ENCODE results near the gene TOP3A. TPM values are rescaled to one million over a fixed set of nuclear protein-coding genes. Genes with fewer than 3 reads are reported as not detected.

Gene TOP3A
- total RNA-seq, 1 experiment from 2014 or later = 52.2 TPM

GRCh38 chr17:18261659-18262058, 53.1 kb downstream of the TOP3A start:
- Histone ChIP-seq H2AFZ (no peak overlapping the region), H3K9me3 (ENCODE audit: insufficient read depth, low read depth) (no peaks in the 10 kb centered on the region), H3K79me2 (ENCODE audit: low read depth) (peaks cover 40% of the 10 kb centered on the region), H3K27ac (peak overlapping the region; percentile 96), H3K27me3 (ENCODE audit: insufficient read depth, low read depth) (no peaks in the 10 kb centered on the region), H3F3A (ENCODE audit: insufficient read depth, low read depth) (peaks cover 48% of the 10 kb centered on the region), H3K9me2 (ENCODE audit: insufficient read depth) (no peaks in the 10 kb centered on the region), H3K4me1 (replicated peaks; ENCODE audit: insufficient read depth) (peaks cover 32% of the 10 kb centered on the region), H3K4me3 (peak overlapping the region; percentile 84), H3K4me2 (peak overlapping the region; percentile 98), H3K36me3 (ENCODE audit: low read depth) (no peaks in the 10 kb centered on the region), H4K20me1 (ENCODE audit: insufficient read depth) (peaks cover 20% of the 10 kb centered on the region)
- ChIA-PET POLR2A (ENCODE audit: unreplicated experiment) (interaction anchor here (0.6 to 1.0 kb wide), 3 partner anchors 14 to 423 kb away, joined by 3 to 9 read pairs (median 4); no protein-coding TSS in a partner anchor), CTCF (no interaction called here)
- TF ChIP-seq CTCF (conservative IDR thresholded peaks at IDR 0.05) (no peak), EZH2 (IDR thresholded peaks at IDR 0.05; ENCODE audit: low read depth) (no peak)
- BruUV-seq (replicated peaks) = no TSS peak
- DNase-seq = no peak
- intact Hi-C loops (cut with micrococcal nuclease; ENCODE audit: unreplicated experiment) = no loop called here

- peak overlapping the region; percentile 98 for H3K4me2 ChIP-seq
- intact Hi-C loops (cut with micrococcal nuclease; ENCODE audit: unreplicated experiment) = no loop called here
- H3K27ac ChIP-seq = peak overlapping the region; percentile 96
- peak overlapping the region; percentile 74 for H2AFZ ChIP-seq
- peaks cover 45% of the 10 kb centered on the region for H3K79me2 ChIP-seq (ENCODE audit: low read depth)
- peaks cover 21% of the 10 kb centered on the region for H4K20me1 ChIP-seq (ENCODE audit: insufficient read depth)
- peak; percentile 93 to 94 for DNase-seq
- H3K9me3 ChIP-seq (ENCODE audit: insufficient read depth, low read depth) = no peaks in the 10 kb centered on the region
- TF ChIP-seq EZH2 (IDR thresholded peaks at IDR 0.05; ENCODE audit: low read depth) (no peak), CTCF (conservative IDR thresholded peaks at IDR 0.05) (no peak)
- no peaks in the 10 kb centered on the region for H3K9me2 ChIP-seq (ENCODE audit: insufficient read depth)
- H3F3A ChIP-seq (ENCODE audit: insufficient read depth, low read depth) = peaks cover 51% of the 10 kb centered on the region
- H3K4me1 ChIP-seq (replicated peaks; ENCODE audit: insufficient read depth) = peaks cover 37% of the 10 kb centered on the region
- ChIA-PET POLR2A (ENCODE audit: unreplicated experiment) (interaction anchor here (0.6 to 1.0 kb wide), 4 partner anchors 20 to 423 kb away, joined by 3 to 14 read pairs (median 6); no protein-coding TSS in a partner anchor), CTCF (no interaction called here)
- H3K4me3 ChIP-seq = peak overlapping the region; percentile 84
- no peaks in the 10 kb centered on the region for H3K27me3 ChIP-seq (ENCODE audit: insufficient read depth, low read depth)
- TSS peak; percentile 27 for BruUV-seq (replicated peaks)
- H3K36me3 ChIP-seq (ENCODE audit: low read depth) = 0 out of 2 replicates have a peak, but pooled peaks cover 3% of the 10 kb centered on the region
These were observed 53.7 kb downstream of the TOP3A start for GRCh38 chr17:18261146-18261515.

GRCh38 chr17:18260332-18261145, 54.3 kb downstream of the TOP3A start, which contains the start of gene MIEF2:
Gene MIEF2 (plus strand): TSS chr17:18260662. CDS start chr17:18262721, 2,059 bp downstream.
- no peak for TF ChIP-seq CTCF (conservative IDR thresholded peaks at IDR 0.05)
- no peak for TF ChIP-seq EZH2 (IDR thresholded peaks at IDR 0.05; ENCODE audit: low read depth)
- Histone ChIP-seq H2AFZ (peak within 1 kb of the TSS; percentile 74), H3K79me2 (ENCODE audit: low read depth) (peaks cover 51% of the 10 kb centered on the region), H3K9me3 (ENCODE audit: insufficient read depth, low read depth) (no peaks in the 10 kb centered on the region), H4K20me1 (ENCODE audit: insufficient read depth) (peaks cover 26% of the 10 kb centered on the region), H3K4me1 (replicated peaks; ENCODE audit: insufficient read depth) (peaks cover 39% of the 10 kb centered on the region), H3K36me3 (ENCODE audit: low read depth) (0 out of 2 replicates have a peak, but pooled peaks cover 9% of the 10 kb centered on the region), H3K27ac (peak within 1 kb of the TSS; percentile 96), H3K4me2 (peak within 1 kb of the TSS; percentile 98), H3K4me3 (peak within 1 kb of the TSS; percentile 84), H3K9me2 (ENCODE audit: insufficient read depth) (no peaks in the 10 kb centered on the region), H3K27me3 (ENCODE audit: insufficient read depth, low read depth) (no peaks in the 10 kb centered on the region), H3F3A (ENCODE audit: insufficient read depth, low read depth) (peaks cover 51% of the 10 kb centered on the region)
- BruUV-seq (replicated peaks) = no TSS peak
- intact Hi-C loops (cut with micrococcal nuclease; ENCODE audit: unreplicated experiment) = no loop called here
- CTCF ChIA-PET = no interaction called here
- peak; percentile 93 to 98 for DNase-seq
- POLR2A ChIA-PET (ENCODE audit: unreplicated experiment) = interaction anchor here (0.6 to 1.0 kb wide), 4 partner anchors 20 to 681 kb away, joined by 3 to 14 read pairs (median 8); no protein-coding TSS in a partner anchor

Measured in PC-9 (cell line).